GM19397 (cell line): ENCODE results near the gene ARID5A.
"Not testable (repeated sequence)": the region's sequence is repeated elsewhere in the genome, so short reads cannot be mapped to it uniquely, and the experiment has no call there.

Source experiments
- ATAC-seq: cut with Tn5 transposase; IDR thresholded peaks from one replicate; pipeline ENCODE4 v1.9.1; 2021; ENCODE audit warnings: mild to moderate bottlenecking, moderate library complexity; ENCODE audit not compliant: unreplicated experiment

ARID5A gene, protein sequence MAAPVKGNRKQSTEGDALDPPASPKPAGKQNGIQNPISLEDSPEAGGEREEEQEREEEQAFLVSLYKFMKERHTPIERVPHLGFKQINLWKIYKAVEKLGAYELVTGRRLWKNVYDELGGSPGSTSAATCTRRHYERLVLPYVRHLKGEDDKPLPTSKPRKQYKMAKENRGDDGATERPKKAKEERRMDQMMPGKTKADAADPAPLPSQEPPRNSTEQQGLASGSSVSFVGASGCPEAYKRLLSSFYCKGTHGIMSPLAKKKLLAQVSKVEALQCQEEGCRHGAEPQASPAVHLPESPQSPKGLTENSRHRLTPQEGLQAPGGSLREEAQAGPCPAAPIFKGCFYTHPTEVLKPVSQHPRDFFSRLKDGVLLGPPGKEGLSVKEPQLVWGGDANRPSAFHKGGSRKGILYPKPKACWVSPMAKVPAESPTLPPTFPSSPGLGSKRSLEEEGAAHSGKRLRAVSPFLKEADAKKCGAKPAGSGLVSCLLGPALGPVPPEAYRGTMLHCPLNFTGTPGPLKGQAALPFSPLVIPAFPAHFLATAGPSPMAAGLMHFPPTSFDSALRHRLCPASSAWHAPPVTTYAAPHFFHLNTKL

DNA sequence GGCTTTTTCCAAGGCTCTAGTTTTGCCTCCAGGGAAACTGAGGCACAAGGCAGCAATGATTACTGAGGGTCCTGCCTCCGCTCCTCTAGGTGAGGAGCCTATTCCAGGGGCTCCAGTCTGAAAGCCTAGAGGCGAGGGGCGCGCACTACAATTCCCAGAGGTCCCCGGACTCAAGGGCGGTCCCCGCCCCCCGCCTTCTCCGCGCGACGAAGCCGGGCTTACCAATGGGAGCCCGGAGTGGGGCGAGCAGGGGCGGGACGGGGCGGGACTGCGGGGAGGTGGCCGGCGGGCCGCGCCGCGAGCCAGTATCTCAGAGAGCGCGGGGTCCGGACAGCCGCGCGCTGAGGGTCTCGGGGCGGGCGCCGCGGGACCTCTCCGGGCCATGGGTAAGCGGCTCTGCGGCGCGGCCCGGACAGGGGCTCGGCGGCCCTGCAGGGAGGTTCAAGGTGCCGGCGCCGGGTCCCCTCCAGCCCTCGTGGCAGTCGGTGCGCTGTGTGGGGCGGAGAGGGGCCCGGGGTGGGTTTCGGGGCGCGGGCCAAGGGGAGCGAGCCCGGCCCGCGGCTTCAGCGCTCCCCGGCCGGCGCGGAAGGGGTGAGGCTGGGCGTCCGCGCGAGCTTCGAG is at the start of gene ARID5A:
ARID5A (plus strand) TSS at position 308 of the 621 bp plus-strand sequence; CDS start at position 383, 75 bp downstream.
- peak; percentile 56 for ATAC-seq

DNA sequence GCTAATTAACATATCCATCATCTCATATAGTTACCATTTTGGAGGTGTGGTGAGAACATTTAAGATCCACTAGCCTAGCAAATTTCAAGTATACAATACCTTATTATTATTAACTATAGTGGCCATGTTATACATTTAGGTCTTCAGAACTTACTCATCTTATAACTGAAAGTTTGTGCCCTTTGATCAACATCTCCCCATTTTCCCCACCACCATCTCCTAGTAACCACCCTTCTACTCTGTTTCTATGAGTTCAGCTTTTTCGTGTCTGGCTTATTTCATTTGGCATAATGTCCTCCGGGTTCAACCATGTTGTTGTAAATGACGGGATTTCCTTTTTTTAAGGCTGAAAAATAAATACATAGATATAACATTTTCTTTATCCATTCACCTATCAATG is 47.3 kb upstream of the ARID5A start:
- ATAC-seq: no peak

DNA sequence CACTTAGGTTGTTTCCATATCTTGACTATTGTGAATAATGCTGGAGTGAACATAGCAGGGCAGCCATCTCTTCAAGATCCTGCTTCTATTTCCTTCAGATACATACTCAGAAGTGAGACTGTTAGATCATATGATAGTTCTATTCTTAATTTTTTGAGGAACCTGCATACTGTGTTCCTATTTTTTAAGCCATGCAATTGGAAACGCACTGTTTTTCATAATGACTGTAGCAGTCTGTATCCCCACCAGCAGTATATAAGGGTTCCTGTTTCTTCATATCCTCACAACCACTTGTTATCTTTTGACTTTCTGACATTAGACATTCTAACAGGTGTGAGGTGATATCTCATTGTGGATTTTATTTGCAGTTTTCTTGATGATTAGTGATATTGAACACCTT is 46.9 kb upstream of the ARID5A start:
- no peak for ATAC-seq

DNA sequence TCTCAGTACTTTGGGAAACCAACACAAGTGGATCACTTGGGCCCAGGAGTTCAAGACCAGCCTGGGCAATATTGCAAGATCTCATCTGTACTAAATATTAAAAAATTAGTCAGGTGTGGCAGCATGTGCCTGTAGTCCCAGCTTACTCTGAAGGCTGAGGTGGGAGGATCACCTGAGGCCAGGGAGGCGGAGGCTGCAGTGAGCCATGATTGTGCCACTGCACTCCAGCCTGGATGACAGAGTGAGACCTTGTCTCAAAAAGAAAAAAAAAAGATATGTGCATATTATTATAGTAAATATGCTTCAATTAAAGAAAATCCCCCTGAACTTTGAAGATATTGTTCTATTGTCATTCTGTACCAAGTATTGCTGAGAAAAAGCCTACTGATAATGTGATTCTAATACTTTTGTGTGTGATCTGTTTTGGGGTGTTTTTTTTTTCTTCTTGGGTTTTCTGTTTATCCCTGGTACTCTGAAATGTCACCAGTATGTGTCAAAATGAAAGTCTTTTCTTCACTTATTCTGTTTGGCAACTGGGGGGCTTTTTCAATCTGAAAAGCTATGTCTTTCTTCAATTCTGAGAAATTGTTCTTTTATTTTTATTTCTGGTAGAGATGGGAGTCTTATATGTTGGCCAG is 44.6 kb upstream of the ARID5A start:
- no peak for ATAC-seq

DNA sequence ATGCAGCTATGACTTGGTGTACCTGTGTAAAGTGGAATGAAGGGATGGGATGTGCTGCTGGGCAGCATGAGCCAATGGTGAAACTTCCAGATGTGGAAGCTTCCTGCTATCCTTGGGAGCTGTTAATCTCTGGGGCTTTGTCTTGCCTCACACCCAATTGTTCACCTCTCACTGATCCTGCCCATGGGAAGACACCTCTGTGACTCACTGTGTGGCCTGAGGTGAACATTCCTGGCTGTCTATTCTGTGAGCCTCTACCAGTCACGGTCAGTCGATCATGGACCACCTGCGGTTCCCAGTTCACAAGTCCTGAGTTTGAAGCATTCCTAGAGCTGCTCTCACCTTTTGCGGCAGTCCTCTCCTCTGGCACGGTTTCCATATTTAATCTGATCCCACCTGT is 43.5 kb upstream of the ARID5A start:
- ATAC-seq: no peak

DNA sequence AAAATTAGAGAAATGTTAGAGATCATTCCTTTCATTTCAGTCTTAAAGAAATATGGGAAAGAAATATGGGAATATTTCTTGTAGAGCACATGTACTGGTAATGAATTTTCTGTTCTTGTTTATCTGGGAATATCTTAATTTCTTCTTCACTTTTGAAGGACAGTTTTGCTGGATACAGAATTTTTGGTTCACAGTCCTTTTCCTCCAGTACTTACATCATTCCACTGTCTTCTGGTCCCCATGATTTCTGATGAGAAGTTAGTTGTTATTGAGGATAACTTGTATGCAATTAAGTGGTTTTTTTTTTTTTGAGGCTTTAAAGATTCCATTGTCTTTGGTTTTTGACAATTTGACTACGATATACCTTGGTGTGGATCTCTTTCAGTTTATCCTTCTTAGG is 42.4 kb upstream of the ARID5A start:
- no peak for ATAC-seq

DNA sequence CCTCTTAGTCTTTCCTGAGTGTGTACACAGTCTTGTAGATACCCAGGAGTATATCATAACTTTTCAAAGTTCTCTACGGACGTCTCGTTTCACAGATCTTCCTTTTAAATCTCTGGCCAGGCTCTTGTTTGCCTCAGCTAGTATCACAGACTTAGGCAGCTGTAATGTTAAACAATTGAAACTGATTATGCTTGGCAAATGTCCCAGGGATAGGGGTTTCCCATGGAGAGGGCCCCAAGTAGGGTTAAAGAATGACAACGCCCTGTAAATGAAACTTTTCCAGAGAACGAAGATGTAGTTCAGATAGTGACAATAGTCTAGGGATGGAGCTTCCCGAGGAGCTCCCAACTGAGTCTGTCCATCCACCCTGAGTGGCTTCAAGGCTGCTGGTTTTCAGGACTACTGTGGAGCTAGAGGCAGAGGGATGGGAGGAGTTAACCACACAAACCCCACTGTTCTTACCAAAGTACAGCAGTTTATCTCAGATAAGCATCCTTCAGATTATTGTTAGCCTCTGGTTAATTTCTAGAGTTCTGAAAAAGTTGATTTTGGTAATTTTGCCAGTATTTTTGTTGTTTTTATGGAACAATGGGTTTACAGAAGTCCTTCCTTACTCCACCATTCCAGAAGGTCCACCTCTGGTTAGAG is 40.4 kb upstream of the ARID5A start:
- no peak for ATAC-seq

DNA sequence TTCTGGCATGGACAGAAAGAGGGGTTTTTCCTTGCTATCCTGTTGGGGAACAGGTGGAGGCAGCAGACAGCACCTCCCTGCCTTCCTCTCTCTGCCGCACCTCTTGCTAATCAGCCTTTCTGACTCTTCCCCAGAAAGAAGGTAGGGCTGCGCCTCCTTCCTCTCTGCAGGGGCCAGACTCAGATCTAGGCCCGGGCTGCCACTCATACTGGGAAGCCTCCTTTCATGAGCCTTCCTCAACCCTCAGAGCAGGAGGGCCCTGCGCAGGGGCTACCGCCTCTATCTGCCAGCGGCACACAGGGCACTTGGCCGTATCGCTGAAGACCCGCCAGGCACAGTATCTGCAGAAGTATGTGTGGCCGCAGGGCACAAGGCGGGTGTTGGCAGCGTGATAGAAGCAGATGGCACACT is 38.5 kb upstream of the ARID5A start:
- no peak for ATAC-seq

DNA sequence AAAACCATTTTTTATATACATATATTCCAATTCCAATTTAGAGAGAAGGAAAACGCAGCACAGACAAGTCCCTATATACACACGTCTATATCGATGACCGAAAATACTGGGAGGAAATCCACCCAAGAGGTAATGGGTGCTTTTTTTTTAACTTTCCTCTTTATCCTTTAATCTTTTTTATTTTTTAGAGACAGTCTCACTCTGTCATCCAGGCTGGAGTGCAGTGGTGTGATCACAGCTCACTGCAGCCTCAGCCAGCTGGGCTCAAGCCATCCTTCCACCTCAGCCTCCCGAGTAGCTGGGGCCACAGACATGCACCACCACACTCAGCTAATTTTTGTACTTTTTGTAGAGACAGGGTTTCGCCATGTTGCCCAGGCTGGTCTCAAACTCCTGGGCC is 37.9 kb upstream of the ARID5A start:
- not testable (repeated sequence) for ATAC-seq

DNA sequence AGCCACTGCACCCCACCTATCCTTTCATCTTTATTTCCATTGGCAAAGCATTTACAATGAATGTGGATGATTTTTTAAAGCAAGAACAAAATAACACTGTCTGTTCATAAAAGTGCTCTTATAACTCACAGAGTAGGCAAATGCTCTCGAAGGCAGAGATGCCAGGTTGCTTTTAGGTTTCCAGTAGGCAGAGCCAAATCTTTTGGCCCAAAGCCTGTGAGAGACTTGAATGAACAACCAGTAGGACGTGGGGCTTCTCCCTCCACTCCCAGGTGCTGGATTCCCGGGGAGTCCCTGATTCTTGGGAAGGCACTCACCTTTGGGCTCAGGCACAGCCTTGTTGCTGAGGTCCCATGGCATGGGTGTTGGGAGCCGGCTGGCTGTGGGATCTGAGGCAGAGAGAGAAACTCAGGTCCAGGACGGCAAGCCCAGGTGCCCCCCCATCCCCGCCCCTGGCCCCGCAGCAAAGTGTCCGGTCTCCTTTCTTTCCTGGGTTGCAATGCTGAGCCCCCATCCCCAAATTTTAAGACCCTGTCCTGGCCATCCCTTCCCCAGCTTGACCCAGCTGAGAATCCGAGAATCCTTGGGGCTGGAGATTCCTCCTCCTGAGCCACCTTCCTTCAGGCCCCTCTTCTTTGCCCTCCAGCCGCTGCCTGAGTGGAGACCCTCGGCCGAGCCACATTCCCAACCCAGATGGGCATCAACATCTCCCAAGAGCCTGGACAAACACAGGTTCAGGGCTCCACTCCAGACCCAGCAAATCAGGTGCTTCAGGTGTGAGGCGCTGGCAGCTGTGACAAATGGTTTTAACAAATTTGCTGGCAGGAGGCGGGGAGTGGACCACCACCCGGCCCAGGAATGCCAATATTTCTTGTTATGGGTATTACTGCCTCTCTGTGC is 37.2 kb upstream of the ARID5A start:
- no peak for ATAC-seq

DNA sequence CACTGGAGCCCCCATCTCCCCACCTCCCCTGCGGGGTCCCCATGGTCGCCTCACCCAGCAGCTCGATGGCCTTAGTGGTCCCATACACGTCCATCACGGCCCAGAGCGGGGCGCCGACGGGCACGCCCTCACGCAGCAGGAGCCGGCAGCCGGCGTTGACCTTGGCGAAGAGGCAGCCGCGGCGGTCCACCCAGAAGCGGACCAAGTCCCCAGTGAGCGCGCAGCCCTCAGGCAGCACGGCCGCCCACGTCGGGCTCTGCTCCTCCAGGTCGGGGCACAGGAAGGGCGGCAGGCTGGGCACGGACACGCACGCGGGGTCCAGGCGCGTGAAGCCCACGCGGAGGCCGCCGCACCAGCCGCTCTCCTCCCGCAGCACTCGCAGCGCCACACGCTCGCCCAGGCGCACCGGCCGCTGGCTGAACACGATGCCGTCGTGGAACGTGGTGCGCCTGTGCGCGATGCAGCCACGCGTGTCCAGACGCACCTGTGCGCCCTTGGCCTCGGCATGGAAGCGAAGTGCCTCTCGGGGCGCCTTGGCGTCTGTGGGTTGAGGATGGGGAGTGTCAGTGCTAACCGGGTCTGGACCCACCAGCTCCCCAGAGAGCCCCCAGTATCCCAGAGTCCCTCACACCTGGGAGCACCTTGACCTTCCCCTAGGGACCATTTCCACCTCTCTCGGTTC is 36.0 kb upstream of the ARID5A start:
- ATAC-seq: no peak

DNA sequence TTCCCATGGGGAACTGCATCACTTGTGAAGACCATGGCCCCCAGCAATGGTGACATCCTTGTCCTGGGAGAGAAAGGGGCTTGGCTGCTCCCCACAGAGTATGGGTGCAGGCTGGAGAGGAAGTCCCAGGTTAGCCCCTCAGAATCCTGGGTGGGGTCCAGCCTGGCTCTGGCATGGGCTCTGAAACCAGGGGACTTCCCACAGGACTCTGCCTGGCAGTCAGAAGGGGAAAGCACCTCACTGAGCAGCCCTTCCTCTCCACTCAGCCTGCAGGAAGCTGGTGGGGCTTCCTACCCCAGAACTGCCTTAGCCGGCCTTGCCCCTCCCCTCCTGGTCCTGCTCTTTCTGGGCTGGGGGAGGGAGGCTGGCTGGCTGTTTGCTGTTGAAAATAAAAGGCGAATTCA is 35.1 kb upstream of the ARID5A start:
- peak; percentile 51 for ATAC-seq

DNA sequence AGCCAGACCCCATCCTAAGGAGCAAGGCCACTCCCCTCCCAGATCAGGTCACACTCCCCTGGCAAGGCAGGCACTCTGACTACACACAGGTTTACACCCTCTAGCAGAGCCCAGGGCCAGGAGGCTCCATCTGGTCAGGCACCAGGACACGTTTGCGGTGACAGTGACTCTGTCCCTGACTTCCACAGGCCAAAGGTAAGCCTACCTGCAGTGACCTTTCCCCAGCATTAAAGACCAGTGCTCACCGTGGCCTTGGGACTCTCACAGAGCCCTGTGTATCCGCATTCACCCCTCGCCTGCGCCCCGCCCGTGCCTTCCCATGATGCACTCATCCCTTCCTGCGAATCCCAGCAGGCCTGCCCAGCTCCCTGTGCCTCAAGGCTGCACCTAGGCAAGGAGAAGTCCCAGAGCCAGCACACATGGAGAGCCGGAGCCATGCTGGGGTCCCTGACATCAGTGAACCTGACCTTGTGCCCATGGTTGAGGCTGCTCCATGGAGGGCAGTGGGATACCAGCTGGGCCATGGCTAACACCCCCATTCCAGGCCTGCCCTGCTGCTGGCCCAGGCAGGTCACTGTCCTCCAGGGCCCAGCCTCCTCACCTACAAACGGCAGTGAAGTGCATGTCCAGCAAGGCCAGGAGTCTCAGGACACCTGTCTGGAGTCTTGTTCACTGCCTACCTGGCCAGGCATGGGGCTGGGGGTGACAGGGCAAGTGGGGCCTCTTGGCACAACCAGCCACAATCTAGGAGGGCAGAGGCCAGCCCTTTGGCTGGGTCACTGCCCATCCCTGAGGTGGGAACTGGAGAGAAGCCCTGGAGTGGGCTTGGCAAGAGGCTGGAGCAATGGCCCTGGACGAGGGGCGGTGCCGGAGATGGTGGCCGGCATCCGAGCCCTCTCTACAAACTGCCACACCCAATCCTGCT is 34.4 kb upstream of the ARID5A start:
- ATAC-seq: peak; percentile 6

DNA sequence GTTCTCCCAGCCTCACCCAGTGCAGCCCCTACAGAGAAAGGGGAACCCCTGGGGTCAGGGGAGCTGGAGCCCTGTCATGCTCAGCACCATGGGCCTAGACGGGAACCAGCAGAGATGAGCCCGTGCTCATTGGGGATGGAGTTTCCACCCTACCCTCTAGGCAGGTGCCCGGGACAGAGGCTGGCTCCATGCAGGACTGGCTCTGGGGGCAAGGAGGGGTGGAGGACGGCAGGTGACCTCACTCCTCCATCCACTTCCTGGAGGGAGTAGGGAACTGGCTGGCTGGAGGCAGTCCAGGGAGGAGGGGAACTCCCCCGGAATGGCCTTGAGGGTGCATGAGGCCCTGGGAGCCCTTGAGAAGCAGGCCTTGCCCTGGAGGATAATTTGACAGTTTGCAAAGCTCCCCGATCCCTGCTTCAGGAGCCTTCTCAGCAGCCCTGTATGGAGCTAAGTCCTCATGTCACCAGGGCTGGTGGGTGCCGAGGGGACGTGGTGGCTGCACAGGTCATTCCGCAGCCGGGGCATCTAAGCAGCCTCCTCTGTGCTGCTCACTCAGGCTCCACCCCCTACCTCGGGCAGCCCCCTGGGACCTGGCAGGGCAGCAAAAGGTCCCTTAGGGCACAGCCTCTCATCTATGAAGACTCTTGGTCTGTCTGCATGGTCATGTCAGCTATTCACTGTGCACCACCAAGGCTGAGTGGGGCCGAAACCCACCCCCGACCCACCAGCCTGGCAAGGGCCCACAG is 33.5 kb upstream of the ARID5A start:
- ATAC-seq: no peak

DNA sequence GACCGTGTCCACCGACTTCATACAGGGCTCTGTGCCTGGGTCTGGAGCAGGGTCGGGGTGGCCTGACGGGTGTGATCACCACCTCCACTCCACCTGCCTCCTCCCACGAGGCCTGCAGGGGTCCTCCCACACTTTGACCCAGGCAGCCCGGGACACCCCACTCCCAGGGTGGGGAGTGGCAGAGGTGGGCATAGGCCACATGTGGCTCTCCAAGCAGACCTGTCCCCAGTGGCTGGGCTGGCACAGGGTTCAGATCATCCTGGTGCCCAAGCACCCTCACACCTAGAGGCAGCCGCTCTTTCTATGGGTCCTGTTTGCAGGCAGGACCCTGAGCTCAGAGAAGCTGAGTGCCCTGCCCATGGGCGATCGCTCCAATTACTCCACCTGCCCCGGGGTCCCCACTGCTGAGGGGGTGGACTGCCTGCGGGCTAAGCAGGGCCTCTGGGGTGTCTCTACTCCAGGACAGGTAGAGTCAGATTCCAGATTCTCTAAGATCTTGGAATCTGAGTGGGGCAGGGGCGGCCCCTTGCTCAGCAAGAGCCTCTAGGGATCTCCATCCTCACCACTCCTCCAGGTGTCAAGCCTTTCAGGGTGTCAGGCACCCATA is 32.8 kb upstream of the ARID5A start:
- no peak for ATAC-seq

DNA sequence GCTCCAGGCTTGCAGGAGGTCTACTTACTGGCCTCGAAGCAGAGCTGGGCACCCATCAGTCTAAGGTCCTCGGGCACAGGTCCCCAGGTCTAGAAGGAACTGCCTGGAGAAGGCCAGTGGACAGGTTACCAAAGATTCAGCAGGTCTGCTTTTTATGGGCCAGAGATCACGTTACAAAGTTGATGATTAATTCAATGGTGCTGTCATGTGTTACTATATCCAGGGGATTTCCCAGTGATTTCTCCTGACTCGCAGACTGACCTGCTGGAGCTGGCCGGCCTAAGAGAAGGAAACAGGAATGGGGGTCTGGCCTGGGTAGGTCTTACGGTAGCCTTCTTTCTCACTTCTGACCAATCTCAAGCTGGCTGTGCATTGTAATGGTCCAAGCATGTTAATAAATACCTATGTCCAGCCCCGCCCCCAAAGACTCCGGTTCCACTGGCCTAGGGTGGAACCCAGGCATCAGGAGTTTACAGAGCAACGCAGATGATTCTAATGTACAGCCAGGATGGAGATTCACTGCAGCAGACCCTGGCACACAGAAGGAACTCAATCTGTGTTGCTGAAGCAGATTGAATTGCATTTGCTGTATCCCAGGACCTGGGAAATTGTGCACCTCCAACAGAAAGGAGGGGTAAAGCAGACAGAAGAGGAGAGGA is 31.2 kb upstream of the ARID5A start, which contains the start of gene NEURL3:
NEURL3 (minus strand) TSS at position 127 of the 659 bp plus-strand sequence; CDS start at position 56, 71 bp downstream.
- ATAC-seq: no peak
